IMR-90 (cell line): ENCODE results near the gene ZNF831. TPM values are rescaled to one million over a fixed set of nuclear protein-coding genes. Genes with fewer than 3 reads are reported as not detected.

Experiments
- ATAC-seq: fragments of 200-7000 bp; cut with Tn5 transposase; 2 replicates; pipeline ENCODE4 v1.9.1; 2020; ENCODE audit warnings: low read depth, mild to moderate bottlenecking, moderate library complexity
- BruUV-seq: library from RNA; stranded (reverse); fragments of 400-500 nt; replicated peaks from 2 replicates; lab custom pipeline; 2021; lab: Mats Ljungman, UMichigan
- CTCF ChIA-PET: fragments of 300-600 bp; formaldehyde crosslinking; extraction: SDS; loops from one replicate; lab custom pipeline; 2021; ENCODE audit warnings: antibody characterized with exemption; lab: Yijun Ruan, JAX
- POLR2A ChIA-PET: fragments of 300-600 bp; sonication (Branson Sonifier 250); formaldehyde crosslinking; loops from one replicate; lab custom pipeline; 2022; ENCODE audit warnings: antibody characterized with exemption; ENCODE audit not compliant: unreplicated experiment; lab: Charles Lee
- DNase-seq: peaks from one replicate; pipeline ENCODE4 v3.0.0; 2013
- H2AFZ ChIP-seq: replicated peaks from 2 replicates; pipeline ENCODE3; 2013; ENCODE audit warnings: low read length, mild to moderate bottlenecking; ENCODE audit not compliant: poor library complexity
- H2AK5ac ChIP-seq: 2 replicates; pipeline ENCODE4 v1.6.1; 2013; ENCODE audit warnings: low read depth, low read length, inconsistent platforms
- H2AK9ac ChIP-seq: replicated peaks from 2 replicates; pipeline ENCODE3; 2013; ENCODE audit warnings: mild to moderate bottlenecking, low read depth, low read length, moderate library complexity; ENCODE audit not compliant: poor library complexity
- H2BK120ac ChIP-seq: 2 replicates; pipeline ENCODE4 v1.6.1; 2013; ENCODE audit warnings: low read depth, low read length, inconsistent platforms
- H2BK15ac ChIP-seq: 3 replicates; pipeline ENCODE4 v1.6.1; 2013; ENCODE audit warnings: low read depth, low read length, inconsistent platforms
- H2BK20ac ChIP-seq: 2 replicates; pipeline ENCODE4 v1.6.1; 2013; ENCODE audit warnings: low read depth, mild to moderate bottlenecking, inconsistent platforms, low read length, moderate library complexity
- H2BK5ac ChIP-seq: 2 replicates; pipeline ENCODE4 v1.6.1; 2013; ENCODE audit warnings: mild to moderate bottlenecking, low read depth, low read length, inconsistent platforms; ENCODE audit not compliant: poor library complexity, severe bottlenecking
- H3K14ac ChIP-seq: replicated peaks from 2 replicates; pipeline ENCODE4 v1.6.1; 2013; ENCODE audit warnings: low read depth, low read length, inconsistent platforms
- H3K18ac ChIP-seq: 2 replicates; pipeline ENCODE4 v1.6.1; 2013; ENCODE audit warnings: low read depth, low read length, control low read depth
- H3K23ac ChIP-seq: 2 replicates; pipeline ENCODE4 v1.6.1; 2013; ENCODE audit warnings: low read depth, low read length, inconsistent platforms
- H3K27ac ChIP-seq: 2 replicates; pipeline ENCODE4 v1.5.1; 2013; ENCODE audit warnings: mild to moderate bottlenecking, control low read depth, low read length; ENCODE audit not compliant: insufficient read depth
- H3K27me3 ChIP-seq: 2 replicates; pipeline ENCODE4 v1.6.1; 2013; ENCODE audit warnings: low read length; ENCODE audit not compliant: control insufficient read depth, insufficient read depth
- H3K36me3 ChIP-seq: 2 replicates; pipeline ENCODE4 v1.6.1; 2013; ENCODE audit warnings: low read length, mixed read lengths; ENCODE audit not compliant: control insufficient read depth, insufficient read depth
- H3K4ac ChIP-seq: 2 replicates; pipeline ENCODE4 v1.6.1; 2013; ENCODE audit warnings: low read depth, low read length, inconsistent platforms
- H3K4me1 ChIP-seq: 2 replicates; pipeline ENCODE4 v1.6.1; 2013; ENCODE audit warnings: low read length, mixed read lengths; ENCODE audit not compliant: control insufficient read depth, insufficient read depth
- H3K4me2 ChIP-seq: 2 replicates; pipeline ENCODE4 v1.6.1; 2013; ENCODE audit warnings: low read depth, mild to moderate bottlenecking, control low read depth, low read length, moderate library complexity
- H3K4me3 ChIP-seq: 2 replicates; pipeline ENCODE4 v1.5.1; 2013; ENCODE audit warnings: low read depth, mild to moderate bottlenecking, control low read depth, low read length, moderate library complexity; ENCODE audit not compliant: insufficient read depth
- H3K56ac ChIP-seq: 2 replicates; pipeline ENCODE4 v1.6.1; 2013; ENCODE audit warnings: low read length, inconsistent platforms; ENCODE audit not compliant: insufficient read depth; ENCODE audit errors: extremely low read depth
- H3K79me1 ChIP-seq, 2 experiments: 2 replicates each; pipeline ENCODE4 v1.6.1; 2013; ENCODE audit warnings: low read length in 2 of 2, inconsistent platforms in 1 of 2, low read depth in 1 of 2
- H3K9ac ChIP-seq: 2 replicates; pipeline ENCODE4 v1.6.1; 2013; ENCODE audit warnings: low read depth, low read length, control low read depth
- H3K9me1 ChIP-seq: 2 replicates; pipeline ENCODE4 v1.6.1; 2013; ENCODE audit warnings: low read length, inconsistent platforms; ENCODE audit not compliant: insufficient read depth
- H3K9me3 ChIP-seq: 2 replicates; pipeline ENCODE4 v1.6.1; 2013; ENCODE audit warnings: low read length; ENCODE audit not compliant: control insufficient read depth, insufficient read depth
- H4K20me1 ChIP-seq: 2 replicates; pipeline ENCODE4 v1.6.1; 2013; ENCODE audit warnings: low read length, inconsistent platforms; ENCODE audit not compliant: insufficient read depth
- H4K5ac ChIP-seq: 2 replicates; pipeline ENCODE4 v1.6.1; 2013; ENCODE audit warnings: mild to moderate bottlenecking, low read depth, low read length, control low read depth
- H4K8ac ChIP-seq, 2 experiments: 2 replicates each; pipeline ENCODE4 v1.6.1; 2013; ENCODE audit warnings: low read depth in 2 of 2, low read length in 2 of 2, control low read depth in 1 of 2, inconsistent platforms in 1 of 2
- H4K91ac ChIP-seq: 2 replicates; pipeline ENCODE4 v1.6.1; 2013; ENCODE audit warnings: low read depth, low read length, inconsistent platforms; ENCODE audit not compliant: insufficient read depth
- BHLHE40 ChIP-seq: fragments of 150-350 bp; IDR thresholded peaks from 2 replicates; pipeline ENCODE4 v1.6.1; 2016; ENCODE audit warnings: mild to moderate bottlenecking, low read depth, low read length
- CEBPB ChIP-seq: IDR thresholded peaks from 2 replicates; pipeline ENCODE4 v1.6.1; 2012; ENCODE audit warnings: low read depth, low read length, improper control_type of control experiment
- FOS ChIP-seq: fragments of 150-350 bp; IDR thresholded peaks from 2 replicates; pipeline ENCODE4 v1.6.1; 2016; ENCODE audit warnings: low read depth, low read length
- MXI1 ChIP-seq: IDR thresholded peaks from 2 replicates; pipeline ENCODE4 v1.6.1; 2012; ENCODE audit warnings: low read depth, mild to moderate bottlenecking, low read length, moderate library complexity, borderline replicate concordance
- POLR2A ChIP-seq: IDR thresholded peaks from 2 replicates; pipeline ENCODE4 v1.6.1; 2012; ENCODE audit warnings: mild to moderate bottlenecking, low read depth, low read length
- RCOR1 ChIP-seq: IDR thresholded peaks from 2 replicates; pipeline ENCODE4 v1.6.1; 2012; ENCODE audit warnings: mild to moderate bottlenecking, low read length, improper control_type of control experiment; ENCODE audit not compliant: insufficient replicate concordance
- RFX5 ChIP-seq: IDR thresholded peaks from 2 replicates; pipeline ENCODE4 v1.8.0; 2012; ENCODE audit warnings: low read depth, mild to moderate bottlenecking, low read length, moderate library complexity
- SMC3 ChIP-seq: fragments of 150-350 bp; IDR thresholded peaks from 2 replicates; pipeline ENCODE4 v1.6.1; 2016; ENCODE audit warnings: low read depth, mild to moderate bottlenecking, antibody characterized with exemption, low read length, moderate library complexity
- WGBS, 2 experiments: methylation state at CpG; one replicate each; pipeline versions ENCODE4 v1.1.5 to v1.1.7; 2013; ENCODE audit warnings: missing lambda C conversion rate in 2 of 2; ENCODE audit not compliant: insufficient read length in 1 of 2; ENCODE audit errors: extremely low coverage in 2 of 2; 5-methylcytosine and 5-hydroxymethylcytosine counted together
- dilution Hi-C: fragments of 300-500 bp; cut with HindIII; formaldehyde crosslinking; loops from one replicate; pipeline ENCODE4 v1.14.3; 2018; ENCODE audit warnings: low sequenced_read_pairs; ENCODE audit not compliant: unreplicated experiment
- in situ Hi-C: fragments of 300-500 bp; cut with MboI; formaldehyde crosslinking; loops from 3 replicates; pipeline ENCODE4 v1.14.3; 2019; ENCODE audit warnings: low sequenced_read_pairs, inconsistent platforms, mixed read lengths
- intact Hi-C: fragments of 100-400 bp; cut with micrococcal nuclease; formaldehyde crosslinking; loops from 2 replicates; pipeline ENCODE4 v1.10.0; 2022
- polyA plus RNA-seq, 3 experiments: library from polyadenylated mRNA; depleted of rRNA; stranded (reverse); fragments of >200 nt; gene quantifications; 2 replicates each; pipeline ENCODE4 v1.2.3, GENCODE V29; 2012; ENCODE audit warnings: low replicate concordance in 1 of 3
- total RNA-seq: library from RNA; depleted of rRNA; stranded (reverse); fragments of >200 nt; gene quantifications from 2 replicates; pipeline ENCODE4 v1.2.3, GENCODE V29; 2012
- TF ChIP-seq, protein P1 (sequence below): conservative IDR thresholded peaks from 2 replicates; pipeline ENCODE4 v1.5.1; 2012; ENCODE audit warnings: mild to moderate bottlenecking, low read depth, low read length, improper control_type of control experiment
- TF ChIP-seq, protein P2 (sequence below): fragments of 150-350 bp; IDR thresholded peaks from 2 replicates; pipeline ENCODE4 v1.6.1; 2016; ENCODE audit warnings: low read depth, mild to moderate bottlenecking, low read length, moderate library complexity, borderline replicate concordance

Gene ZNF831
- total and polyA plus RNA-seq, 2 of the 4 experiments (the other 2 are of a cell fraction): not detected

DNA sequence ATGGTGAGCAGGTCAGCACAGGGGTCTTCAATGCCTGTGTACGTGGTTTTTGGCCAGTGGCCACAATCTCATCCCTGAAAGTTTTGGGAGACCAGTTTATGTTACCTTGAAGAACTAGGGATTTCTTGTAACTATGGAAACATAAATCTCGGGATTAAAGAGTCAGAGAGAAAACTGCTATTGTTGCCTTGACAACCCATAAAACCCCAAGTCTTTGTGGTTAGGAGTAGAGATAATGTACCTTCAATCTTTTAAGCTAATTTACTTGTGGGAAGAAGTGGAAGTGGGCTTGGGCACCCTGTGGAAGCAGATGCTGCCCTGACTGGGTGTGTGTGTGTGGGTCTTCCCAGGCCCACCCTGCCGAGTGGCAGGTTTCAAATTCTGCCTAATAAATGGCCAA lies 46.1 kb upstream of the ZNF831 start:
- H3K79me1 ChIP-seq: no peaks in the 10 kb centered on the region
- H3K4me2 ChIP-seq: no peak overlapping the region
- no peaks in the 10 kb centered on the region for H3K9me3 ChIP-seq
- no peak overlapping the region for H2BK20ac ChIP-seq
- H2BK120ac ChIP-seq: no peak overlapping the region
- no peaks in the 10 kb centered on the region for H3K36me3 ChIP-seq
- no peaks in the 10 kb centered on the region for H3K4me1 ChIP-seq
- no peak overlapping the region for H2AFZ ChIP-seq
- no TSS peak for BruUV-seq
- no peak overlapping the region for H3K14ac ChIP-seq
- in situ Hi-C loops: no loop called here
- no CpG with 5 or more reads among the region's 3 CpGs for WGBS, 2 experiments
- H3K27me3 ChIP-seq: peaks cover 4% of the 10 kb centered on the region; the same call in 1 of the 2 replicates
- H3K4ac ChIP-seq: no peak overlapping the region
- no peak overlapping the region for H4K91ac ChIP-seq
- H3K56ac ChIP-seq: no peak overlapping the region
- ATAC-seq (no peak), DNase-seq (no peak)
- H2AK9ac ChIP-seq: no peak overlapping the region
- no peak overlapping the region for H3K23ac ChIP-seq
- H2AK5ac ChIP-seq: no peak overlapping the region
- no peaks in the 10 kb centered on the region for H3K9me1 ChIP-seq
- dilution Hi-C loops: no loop called here
- H3K27ac ChIP-seq: no peak overlapping the region
- ChIA-PET CTCF (no interaction called here), POLR2A (no interaction called here)
- H4K5ac ChIP-seq: no peak overlapping the region
- H2BK5ac ChIP-seq: no peak overlapping the region
- H4K20me1 ChIP-seq: no peaks in the 10 kb centered on the region
- no peak overlapping the region for H3K18ac ChIP-seq
- no peak overlapping the region for H3K4me3 ChIP-seq
- TF ChIP-seq RCOR1 (no peak), POLR2A (no peak), FOS (no peak), BHLHE40 (no peak), CEBPB (no peak), SMC3 (no peak), MXI1 (no peak), RFX5 (no peak)
- TF ChIP-seq, protein P1, sequence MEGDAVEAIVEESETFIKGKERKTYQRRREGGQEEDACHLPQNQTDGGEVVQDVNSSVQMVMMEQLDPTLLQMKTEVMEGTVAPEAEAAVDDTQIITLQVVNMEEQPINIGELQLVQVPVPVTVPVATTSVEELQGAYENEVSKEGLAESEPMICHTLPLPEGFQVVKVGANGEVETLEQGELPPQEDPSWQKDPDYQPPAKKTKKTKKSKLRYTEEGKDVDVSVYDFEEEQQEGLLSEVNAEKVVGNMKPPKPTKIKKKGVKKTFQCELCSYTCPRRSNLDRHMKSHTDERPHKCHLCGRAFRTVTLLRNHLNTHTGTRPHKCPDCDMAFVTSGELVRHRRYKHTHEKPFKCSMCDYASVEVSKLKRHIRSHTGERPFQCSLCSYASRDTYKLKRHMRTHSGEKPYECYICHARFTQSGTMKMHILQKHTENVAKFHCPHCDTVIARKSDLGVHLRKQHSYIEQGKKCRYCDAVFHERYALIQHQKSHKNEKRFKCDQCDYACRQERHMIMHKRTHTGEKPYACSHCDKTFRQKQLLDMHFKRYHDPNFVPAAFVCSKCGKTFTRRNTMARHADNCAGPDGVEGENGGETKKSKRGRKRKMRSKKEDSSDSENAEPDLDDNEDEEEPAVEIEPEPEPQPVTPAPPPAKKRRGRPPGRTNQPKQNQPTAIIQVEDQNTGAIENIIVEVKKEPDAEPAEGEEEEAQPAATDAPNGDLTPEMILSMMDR: no peak
- TF ChIP-seq, protein P2, sequence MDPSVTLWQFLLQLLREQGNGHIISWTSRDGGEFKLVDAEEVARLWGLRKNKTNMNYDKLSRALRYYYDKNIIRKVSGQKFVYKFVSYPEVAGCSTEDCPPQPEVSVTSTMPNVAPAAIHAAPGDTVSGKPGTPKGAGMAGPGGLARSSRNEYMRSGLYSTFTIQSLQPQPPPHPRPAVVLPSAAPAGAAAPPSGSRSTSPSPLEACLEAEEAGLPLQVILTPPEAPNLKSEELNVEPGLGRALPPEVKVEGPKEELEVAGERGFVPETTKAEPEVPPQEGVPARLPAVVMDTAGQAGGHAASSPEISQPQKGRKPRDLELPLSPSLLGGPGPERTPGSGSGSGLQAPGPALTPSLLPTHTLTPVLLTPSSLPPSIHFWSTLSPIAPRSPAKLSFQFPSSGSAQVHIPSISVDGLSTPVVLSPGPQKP: no peak
- H4K8ac ChIP-seq: no peak overlapping the region
- intact Hi-C loops: no loop called here
- no peak overlapping the region for H2BK15ac ChIP-seq
- no peak overlapping the region for H3K9ac ChIP-seq
